GM21825 (cell line): ENCODE results near the gene IGSF6.

Experiments
- ATAC-seq: cut with Tn5 transposase; IDR thresholded peaks from one replicate; pipeline ENCODE4 v1.9.1; 2021; ENCODE audit warnings: mild to moderate bottlenecking, moderate library complexity; ENCODE audit not compliant: unreplicated experiment

IGSF6 gene

GRCh38 chr16:21602785-21603184 is 49.6 kb downstream of the IGSF6 start:
- ATAC-seq, result no peak

- ATAC-seq, result peak; percentile 19
Measured at GRCh38 chr16:21600031-21600773, 52.2 kb downstream of the IGSF6 start.

GRCh38 chr16:21599122-21600030 is 53.0 kb downstream of the IGSF6 start, which contains the start of gene METTL9:
METTL9 (plus strand) TSS chr16:21599577; CDS start chr16:21599734, 157 bp downstream.
- peak; percentile 88 for ATAC-seq

GRCh38 chr16:21598701-21599121 is 53.7 kb downstream of the IGSF6 start:
- no peak for ATAC-seq

GRCh38 chr16:21598206-21598605 is 54.2 kb downstream of the IGSF6 start:
- ATAC-seq, result no peak

GRCh38 chr16:21597561-21598030 is 54.8 kb downstream of the IGSF6 start:
- no peak for ATAC-seq

GRCh38 chr16:21593530-21594289 is 58.7 kb downstream of the IGSF6 start:
- ATAC-seq, result no peak

GRCh38 chr16:21592191-21592590 is 60.2 kb downstream of the IGSF6 start:
- ATAC-seq, result no peak

- no peak for ATAC-seq
Measured at GRCh38 chr16:21590796-21591195, 61.6 kb downstream of the IGSF6 start.

GRCh38 chr16:21590287-21590686 is 62.1 kb downstream of the IGSF6 start:
- no peak for ATAC-seq

GRCh38 chr16:21589551-21589950 is 62.9 kb downstream of the IGSF6 start:
- ATAC-seq, result no peak
